Fibroblast of skin of left biceps (primary cell): ENCODE data around the gene SPRYD4.
"Not testable (repeated sequence)": the region's sequence is repeated elsewhere in the genome, so short reads cannot be mapped to it uniquely, and the experiment has no call there.

Experiments
- DNase-seq, 2 experiments: peaks; one replicate each; pipeline ENCODE4 v3.0.0-alpha.2; 2013; ENCODE audit warnings: low read depth in 2 of 2

Gene SPRYD4

GRCh38 chr12:56476972-56477432, 8.6 kb downstream of the SPRYD4 start:
- DNase-seq, result no peak

DNA sequence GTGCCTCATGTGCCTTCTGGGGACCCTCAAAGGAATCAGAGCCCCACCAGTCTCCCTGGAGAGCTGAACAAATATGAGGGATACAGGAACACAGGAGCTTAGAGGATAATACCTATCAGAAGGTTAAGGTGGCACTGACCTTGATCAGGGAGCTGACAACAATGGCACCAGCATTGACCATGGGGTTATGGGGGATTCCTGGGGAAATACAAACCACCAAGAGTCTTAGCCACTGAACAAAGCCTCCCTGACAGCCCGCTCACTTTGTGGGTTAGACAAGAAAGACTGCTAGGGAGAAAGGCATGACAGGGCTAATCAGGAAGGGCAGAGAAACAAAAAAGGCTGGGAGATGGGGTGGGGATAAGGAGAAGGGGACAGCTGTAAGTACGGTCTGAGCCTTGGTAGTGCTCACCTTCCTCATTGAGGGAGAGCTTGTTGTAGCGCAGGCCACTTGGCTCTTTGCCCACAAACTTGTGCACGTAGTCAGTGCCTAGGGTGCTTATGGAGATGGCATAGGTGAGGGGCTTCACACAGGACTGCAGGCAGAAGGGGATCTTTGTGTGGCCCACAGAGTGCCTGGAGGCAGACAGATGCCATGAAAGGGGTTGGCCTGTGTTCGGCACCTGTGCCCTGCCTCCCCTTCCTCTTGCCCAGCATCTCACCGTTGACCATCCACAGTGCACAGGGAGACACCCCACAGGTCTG, 9.3 kb downstream of the SPRYD4 start:
- DNase-seq, result no peak

DNA sequence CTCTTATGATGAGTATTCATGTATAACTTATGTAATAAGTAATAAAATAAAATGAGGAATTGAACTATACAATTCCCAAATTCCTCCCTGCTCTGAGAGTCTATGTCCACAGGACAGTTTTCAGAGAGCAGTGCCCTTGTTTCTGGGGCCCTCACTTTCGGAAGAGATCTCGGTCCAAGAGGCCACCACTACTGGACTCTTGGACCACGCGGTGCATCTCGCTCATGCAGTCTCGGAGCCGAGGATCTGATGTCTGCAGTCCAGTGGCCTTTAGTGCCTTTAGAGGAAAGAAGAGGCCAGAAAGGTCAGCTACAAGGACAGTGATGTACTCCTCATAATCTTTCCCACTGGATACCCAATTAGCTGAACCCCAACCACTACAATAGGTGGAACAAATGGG, 11.2 kb downstream of the SPRYD4 start:
- no peak for DNase-seq

GRCh38 chr12:56484566-56484965, 16.2 kb downstream of the SPRYD4 start:
- no peak for DNase-seq

GRCh38 chr12:56486694-56487093, 18.3 kb downstream of the SPRYD4 start:
- no peak for DNase-seq

- DNase-seq, result no peak
Measured at GRCh38 chr12:56487448-56488040, 19.2 kb downstream of the SPRYD4 start.

- peak; percentile 33 to 40 for DNase-seq
Measured at GRCh38 chr12:56488041-56488955, 19.9 kb downstream of the SPRYD4 start, which contains the start of gene GLS2. GLS2 (minus strand) TSS chr12:56488161; CDS start chr12:56488118, 43 bp downstream.

DNA sequence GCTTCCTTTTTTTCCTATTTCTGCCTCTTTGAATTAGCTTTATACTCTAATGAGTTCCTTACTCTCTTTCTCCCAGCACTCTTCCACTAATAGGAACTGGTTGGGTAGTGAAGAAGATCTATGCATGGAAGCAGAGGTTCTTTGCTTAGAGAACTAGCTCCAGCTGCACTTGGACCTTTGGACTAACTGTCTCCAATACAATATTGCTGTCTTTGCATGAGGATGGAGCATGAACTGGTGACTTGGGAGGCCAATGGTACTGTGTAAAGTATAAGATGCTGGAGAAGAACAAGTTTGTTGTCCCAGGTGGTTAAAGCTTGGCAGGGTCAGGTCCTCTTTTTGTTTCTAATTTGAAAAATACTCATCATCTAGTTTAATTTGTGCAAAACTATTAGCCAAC, 22.0 kb downstream of the SPRYD4 start:
- DNase-seq, result no peak

GRCh38 chr12:56493409-56494105, 25.2 kb downstream of the SPRYD4 start:
- DNase-seq, result not testable (repeated sequence)

GRCh38 chr12:56494106-56494415, 25.7 kb downstream of the SPRYD4 start:
- DNase-seq, result not testable (repeated sequence)

DNA sequence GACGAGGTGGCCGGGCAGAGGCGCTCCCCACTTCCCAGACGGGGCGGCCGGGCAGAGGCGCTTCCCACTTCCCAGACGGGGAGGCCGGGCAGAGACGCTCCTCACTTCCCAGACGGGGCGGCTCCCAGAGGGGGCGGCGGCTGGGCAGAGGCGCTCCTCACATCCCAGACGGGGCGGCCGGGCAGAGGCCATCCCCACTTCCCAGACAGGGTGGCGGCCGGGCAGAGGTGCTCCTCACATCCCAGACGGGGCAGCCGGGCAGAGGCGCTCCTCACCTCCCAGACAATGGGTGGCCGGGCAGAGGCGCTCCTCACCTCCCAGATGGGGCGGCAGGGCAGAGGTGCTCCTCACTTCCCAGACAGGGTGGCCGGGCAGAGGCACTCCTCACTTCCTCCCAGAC, 26.1 kb downstream of the SPRYD4 start:
- DNase-seq, result not testable (repeated sequence)

DNA sequence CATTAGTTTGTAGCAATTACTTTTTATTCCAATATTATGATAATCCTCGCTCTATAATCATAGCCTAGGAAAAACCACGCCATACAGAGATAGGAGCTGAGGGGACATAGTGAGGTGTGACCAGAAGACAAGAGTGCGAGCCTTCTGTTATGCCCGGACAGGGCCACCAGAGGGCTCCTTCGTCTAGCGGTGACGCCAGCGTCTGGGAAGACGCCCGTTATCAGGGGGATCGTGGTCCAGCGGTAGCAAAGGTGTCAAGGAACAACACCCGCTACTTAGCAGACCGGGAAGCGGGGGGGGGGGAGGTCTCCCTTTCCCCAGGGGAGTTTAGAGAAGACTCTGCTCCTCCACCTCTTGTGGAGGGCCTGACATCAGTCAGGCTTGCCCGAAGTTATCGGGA, 28.3 kb downstream of the SPRYD4 start:
- not testable (repeated sequence) for DNase-seq

- DNase-seq, result not testable (repeated sequence)
Measured at GRCh38 chr12:56498126-56498902, 29.9 kb downstream of the SPRYD4 start.

DNA sequence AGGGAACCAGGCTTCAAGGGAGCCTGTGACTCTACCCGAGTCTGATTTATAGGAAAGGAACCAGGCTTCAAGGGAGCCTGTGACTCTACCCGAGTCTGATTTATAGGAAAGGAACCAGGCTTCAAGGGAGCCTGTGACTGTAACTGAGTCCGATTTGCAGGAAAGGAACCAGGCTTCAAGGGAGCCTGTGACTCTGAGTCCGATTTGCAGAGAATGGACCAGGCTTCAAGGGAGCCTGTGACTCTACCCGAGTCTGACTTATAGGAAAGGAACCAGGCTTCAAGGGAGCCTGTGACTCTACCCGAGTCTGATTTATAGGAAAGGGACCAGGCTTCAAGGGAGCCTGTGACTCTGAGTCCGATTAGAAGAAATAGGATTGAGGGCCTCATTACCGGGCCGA, 31.1 kb downstream of the SPRYD4 start:
- not testable (repeated sequence) for DNase-seq

DNA sequence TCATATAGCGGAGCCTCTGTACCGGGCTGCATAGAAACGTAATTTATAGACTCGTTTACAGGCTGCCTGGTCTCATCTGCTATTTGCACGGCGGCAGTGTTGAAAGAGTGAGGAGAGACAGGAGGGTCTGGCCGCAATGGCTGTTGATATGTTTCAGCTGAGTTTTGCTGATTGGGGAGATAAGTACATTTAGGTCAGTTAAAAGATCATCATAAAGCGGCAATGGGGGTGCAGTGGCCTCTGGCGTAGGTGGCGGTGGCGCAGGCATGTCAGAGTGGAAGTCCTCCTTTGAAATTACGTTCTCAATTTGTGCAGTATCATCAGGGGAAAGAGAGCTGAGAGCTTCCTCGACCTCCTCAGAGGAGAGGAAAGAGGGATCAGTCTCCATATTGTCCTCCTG, 31.5 kb downstream of the SPRYD4 start:
- DNase-seq, result not testable (repeated sequence)

GRCh38 chr12:56510786-56511185, 42.4 kb downstream of the SPRYD4 start:
- DNase-seq, result no peak

DNA sequence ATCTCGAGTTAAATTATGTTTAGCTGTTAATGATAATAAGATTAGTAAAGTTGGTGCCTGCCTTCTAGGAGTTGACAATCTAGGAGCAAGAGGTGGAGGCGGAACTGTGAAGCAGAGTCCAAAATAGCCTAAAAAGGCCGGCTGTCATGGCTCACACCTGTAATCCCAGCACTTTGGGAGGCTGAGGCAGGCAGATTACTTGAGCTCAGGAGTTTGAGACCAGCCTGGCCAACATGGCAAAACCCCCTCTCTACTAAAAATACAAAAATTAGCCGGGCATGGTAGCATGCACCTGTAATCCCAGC, 45.6 kb downstream of the SPRYD4 start:
- DNase-seq, result not testable (repeated sequence)

DNA sequence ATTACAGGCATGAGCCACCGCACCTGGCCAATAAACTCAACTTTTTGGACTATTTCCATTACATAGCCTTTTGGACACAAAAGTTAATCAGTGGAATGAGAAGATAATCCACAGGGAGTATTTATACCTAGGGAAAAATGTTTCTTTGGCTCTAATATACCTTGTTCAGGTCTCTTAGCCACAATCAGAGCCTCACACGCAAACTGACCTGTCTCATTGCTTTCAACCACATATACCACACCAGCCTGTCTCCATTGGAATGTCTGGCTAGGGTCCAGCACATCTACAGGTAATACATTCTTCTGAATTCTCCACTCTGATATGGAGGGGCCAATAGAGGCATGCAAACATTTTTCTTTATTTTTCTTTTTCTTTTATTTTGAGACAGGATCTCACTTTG, 49.5 kb downstream of the SPRYD4 start:
- no peak for DNase-seq

GRCh38 chr12:56518570-56518969, 50.2 kb downstream of the SPRYD4 start:
- DNase-seq, result no peak

- DNase-seq, result no peak
Measured at GRCh38 chr12:56520048-56520447, 51.7 kb downstream of the SPRYD4 start.

GRCh38 chr12:56520506-56520905, 52.1 kb downstream of the SPRYD4 start:
- DNase-seq, result no peak
